GM21367 (cell line): ENCODE results near the gene SP140L.
"Not testable (repeated sequence)": the region's sequence is repeated elsewhere in the genome, so short reads cannot be mapped to it uniquely, and the experiment has no call there.

Source experiments
- ATAC-seq: cut with Tn5 transposase; IDR thresholded peaks from one replicate; pipeline ENCODE4 v1.9.1; 2021; ENCODE audit not compliant: unreplicated experiment

SP140L gene

GRCh38 chr2:230417436-230417835 is 90.4 kb downstream of the SP140L start:
- ATAC-seq = no peak

- no peak for ATAC-seq
Measured at GRCh38 chr2:230418341-230419016, 91.5 kb downstream of the SP140L start.

GRCh38 chr2:230419181-230419580 is 92.2 kb downstream of the SP140L start:
- no peak for ATAC-seq

DNA sequence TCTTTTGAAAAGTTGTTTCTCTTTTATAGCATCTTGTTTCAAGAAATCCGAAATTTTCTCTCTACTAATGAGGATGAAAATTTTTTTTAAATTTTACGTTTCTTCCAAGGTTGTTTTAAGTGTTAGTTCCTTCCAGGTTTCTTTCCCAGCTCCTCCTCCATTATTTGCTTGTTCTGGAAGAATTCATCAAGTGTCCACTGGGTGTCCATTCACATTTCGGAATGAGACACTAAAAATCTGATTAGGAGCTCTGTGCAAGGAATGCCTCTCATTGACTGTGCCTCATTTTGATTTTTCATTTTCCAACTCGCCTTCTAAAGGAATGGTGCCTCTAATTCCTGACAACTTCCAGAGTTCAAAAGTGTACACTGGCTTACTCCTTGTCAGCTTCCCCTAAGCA is 95.2 kb downstream of the SP140L start:
- no peak for ATAC-seq

GRCh38 chr2:230423851-230424458 is 97.0 kb downstream of the SP140L start:
- ATAC-seq = no peak

DNA sequence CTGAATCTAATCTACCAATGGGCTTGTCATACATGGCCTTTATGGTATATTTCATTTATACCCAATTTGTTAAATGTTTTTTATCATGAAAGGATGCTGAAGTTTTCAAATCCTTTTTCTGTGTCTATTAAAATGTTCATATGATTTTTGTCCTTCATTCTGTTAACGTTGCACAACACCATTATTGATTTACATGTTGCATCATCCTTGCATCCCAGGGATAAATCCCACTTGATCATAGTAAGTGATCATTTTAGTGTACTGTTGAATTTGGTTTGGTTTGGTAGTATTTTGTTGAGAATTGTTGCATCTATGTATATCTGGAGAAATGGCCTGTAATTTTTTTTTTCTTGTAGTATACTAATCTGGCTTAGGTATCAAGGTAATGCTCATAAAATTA is 98.4 kb downstream of the SP140L start:
- ATAC-seq = no peak

DNA sequence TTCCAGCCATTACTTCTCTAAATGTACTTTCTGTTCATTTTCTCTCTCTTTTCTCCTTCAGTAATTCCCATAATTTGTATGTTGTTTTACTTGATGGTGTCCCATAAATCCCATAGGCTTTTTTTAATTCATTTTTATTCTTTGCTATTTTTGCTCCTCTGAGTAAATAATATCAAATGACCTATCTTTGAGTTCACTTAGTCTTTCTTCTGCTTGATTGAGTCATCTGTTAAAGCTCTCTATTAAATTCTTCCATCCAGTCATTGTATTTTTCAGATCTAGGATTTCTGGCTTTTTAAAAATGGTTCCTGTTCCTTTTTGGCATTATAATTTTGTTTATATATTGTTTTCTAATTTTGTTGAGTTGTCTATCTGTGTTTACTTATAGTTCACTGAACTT is 102.5 kb downstream of the SP140L start:
- no peak for ATAC-seq

DNA sequence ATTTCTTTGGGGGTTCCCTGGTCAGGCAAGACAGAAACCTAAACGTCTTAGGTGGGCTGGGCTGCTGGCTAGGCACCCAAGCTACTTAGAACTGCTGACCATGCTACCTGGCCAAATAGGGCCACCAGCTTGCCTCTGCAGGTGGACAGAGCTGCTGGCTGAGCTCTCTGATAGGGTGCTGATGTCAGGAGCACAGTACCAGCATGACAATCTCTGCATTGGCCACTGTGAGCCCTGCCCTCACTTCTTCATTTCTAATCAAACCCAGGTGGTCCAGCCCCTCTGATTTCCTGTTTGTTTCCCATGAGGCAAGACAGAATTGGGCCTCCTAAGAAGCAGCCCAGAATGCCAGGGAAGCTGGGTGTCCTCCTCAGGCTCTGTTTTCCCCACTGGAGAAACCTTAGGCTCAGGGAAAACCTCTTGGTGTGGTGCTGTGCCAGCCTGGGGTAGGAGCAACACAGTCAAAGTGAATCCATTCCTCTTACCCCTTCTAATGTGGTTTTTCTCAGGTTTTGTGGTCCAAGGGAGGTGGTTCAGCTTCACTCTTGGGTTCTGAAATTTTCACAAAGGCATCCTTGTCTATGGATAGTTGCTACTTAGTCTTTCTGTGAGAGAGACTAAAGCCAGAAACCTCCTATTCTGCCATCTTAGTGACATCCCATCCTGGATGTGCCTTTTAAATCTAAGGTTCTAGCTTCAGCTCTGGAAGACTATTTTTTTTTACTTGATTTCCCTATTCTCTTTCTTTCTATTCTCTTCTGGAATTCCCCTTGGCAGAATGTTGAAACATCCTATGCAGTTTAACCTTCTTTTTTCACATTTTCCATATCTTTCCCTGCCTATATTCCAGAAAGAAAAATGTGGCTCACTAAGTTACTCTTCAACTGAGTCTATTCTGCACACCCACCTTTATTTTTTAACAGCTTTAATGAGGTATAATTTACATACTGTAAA is 104.2 kb downstream of the SP140L start:
- no peak for ATAC-seq

- ATAC-seq = no peak
Measured at GRCh38 chr2:230434677-230435324, 107.8 kb downstream of the SP140L start.

- ATAC-seq = no peak
Measured at GRCh38 chr2:230435431-230435830, 108.4 kb downstream of the SP140L start.

DNA sequence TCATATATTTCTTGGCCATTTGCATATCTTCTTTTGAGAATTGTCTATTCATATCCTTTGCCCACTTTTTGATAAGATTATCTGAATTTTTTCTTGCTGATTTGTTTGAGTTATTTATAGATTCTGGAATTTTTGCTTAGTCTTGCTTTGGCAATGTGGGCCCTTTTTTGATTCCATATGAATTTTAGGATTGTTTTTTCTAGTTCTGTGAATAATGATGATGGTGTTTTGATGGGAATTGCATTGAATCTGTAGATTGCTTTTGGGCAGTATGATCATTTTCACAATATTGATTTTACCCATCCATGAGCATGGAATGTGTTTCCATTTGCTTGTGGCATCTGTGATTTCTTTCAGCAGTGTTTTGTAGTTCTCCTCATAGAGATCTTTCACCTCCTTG is 112.1 kb downstream of the SP140L start:
- ATAC-seq = not testable (repeated sequence)

DNA sequence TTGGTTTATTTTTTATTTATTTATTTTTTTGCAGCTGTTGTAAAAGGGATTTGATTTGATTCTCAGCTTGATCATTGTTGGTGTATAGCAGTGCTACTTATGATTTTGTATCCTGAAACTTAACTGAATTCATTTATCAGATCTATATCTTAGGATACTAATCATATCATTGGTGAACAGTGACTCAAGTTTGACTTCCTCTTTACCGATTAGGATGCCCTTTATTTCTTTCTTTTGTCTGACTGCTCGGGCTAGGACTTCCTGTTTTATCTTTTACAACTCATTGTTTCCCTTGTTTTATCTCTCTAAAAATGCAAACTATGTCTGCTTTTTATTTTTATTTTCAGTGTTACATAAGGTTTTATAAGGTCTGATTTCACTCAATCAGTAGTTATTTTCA is 112.6 kb downstream of the SP140L start:
- no peak for ATAC-seq

DNA sequence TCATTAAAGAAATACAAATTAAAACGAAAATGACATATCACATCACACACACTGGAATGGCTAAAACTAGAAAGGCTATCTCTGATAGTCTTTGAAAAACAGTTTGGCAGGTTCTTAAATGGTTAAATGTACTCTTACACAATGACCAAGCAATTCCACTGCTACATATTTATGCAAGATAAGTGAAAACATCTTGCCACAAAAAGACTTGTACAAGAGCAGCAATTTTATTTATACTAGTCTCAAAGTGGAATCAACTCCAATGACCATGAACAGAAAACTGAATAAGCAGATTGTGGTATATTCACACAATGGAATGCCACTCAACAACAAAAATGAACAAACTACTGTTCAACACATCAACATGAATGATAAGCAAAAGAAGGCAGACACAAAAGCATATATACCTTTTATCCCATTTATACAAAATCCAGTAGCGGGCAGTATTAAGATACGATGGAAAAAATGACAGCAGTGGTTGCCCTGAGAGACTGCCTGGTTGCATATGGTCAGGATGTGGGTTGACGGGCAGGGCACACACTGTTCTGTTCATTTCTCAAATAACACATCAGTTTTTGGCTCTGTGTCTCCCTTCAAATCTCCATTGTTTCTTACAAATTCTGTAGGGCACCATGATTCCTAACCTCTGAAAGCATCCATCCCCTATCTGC is 114.4 kb downstream of the SP140L start:
- peak; percentile 53 for ATAC-seq

DNA sequence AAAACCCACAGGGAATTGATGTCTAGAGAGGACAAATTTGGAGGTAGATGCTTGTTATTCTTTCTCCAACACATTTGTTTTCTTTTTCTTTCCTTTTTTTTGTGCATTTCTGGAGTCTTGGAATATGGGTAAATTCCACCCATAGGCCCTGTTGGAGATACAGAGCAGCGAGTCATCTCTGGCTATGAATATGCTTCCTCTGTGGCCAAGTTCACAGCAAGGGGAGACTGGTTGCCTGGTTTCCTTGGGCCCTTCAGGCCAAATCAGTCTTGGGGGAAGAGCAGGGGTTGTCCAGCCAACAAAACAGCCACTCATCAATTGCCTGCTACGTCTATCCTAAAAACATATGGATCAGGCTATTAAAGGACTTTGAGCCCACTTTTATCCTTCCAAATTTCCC is 116.5 kb downstream of the SP140L start:
- ATAC-seq = no peak

- ATAC-seq = no peak
Measured at GRCh38 chr2:230444832-230445231, 117.8 kb downstream of the SP140L start.

DNA sequence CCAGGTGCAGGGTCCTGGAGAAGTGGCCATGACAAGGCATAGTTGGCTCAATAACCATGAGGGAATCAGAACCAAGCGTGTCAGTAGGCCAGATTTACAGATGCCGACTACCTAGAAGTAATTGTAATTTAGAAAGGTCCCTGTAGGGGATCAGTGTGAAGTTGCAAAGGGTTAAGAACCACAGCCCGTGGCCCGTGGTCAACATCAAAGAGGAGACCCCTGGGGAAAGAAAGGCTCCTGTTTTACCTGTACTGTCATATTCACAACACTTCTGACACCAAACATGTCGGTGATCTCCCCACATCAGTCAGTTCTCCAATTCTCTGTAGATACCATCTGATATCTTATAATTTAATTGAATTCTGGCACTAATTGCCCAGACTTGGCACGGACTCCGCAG is 120.0 kb downstream of the SP140L start:
- ATAC-seq = no peak

DNA sequence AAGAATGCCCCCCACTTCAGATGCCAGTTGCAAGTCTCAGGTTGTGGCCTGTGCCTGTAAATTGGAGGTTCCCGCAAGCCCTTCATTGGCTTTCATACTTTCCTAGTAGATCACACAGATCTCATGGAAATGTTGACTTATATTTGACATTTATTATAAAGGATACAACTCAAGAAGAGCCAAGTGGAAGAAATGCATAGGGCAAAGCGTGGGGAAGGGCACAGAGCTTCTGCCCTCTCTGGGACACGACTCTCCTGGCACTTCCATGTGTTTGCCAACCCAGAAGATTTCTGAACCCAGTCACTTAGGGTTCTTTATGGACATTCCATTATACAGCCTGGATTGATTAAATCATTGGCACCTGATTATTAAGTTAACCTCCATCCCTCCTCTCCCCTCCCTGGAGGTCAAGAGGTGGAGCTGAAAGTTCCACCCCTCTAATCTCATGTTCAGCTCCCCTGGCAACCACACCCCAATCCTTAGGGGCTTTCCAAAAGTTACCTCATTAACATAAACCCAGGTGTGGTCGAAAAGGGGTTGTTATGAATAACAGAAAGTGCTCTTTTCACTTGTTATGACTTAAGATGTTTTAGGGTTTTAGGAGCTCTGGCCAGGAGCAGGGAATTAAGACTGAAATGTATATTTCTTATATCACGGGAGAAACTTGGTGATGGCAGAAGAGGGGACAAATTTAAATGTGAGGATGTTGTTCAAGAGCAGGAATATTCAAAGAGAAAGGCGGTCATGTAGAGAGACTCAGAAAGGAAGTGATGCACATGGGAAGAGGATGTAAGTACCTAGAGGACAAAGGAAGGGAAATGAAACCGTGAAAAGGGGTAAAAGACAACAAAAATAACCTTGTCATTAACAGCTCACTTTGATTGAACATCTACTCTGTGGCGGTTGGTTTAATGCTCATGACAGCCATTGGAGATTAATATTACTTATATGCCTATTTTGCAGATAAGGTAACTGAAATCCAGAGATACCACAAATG is 120.8 kb downstream of the SP140L start:
- ATAC-seq = peak; percentile 76

GRCh38 chr2:230449901-230450467 is 123.0 kb downstream of the SP140L start:
- ATAC-seq = no peak

GRCh38 chr2:230453006-230453405 is 126.0 kb downstream of the SP140L start:
- no peak for ATAC-seq
